ENCODE data around the gene LRRN4.

GRCh38 chr20:6040958-6041807 lies 12.7 kb downstream of the LRRN4 start:
- TF ChIP-seq CTCF (conservative IDR thresholded peaks at IDR 0.05; ENCODE audit: low read length) (no peak), EZH2phosphoT487 (IDR thresholded peaks at IDR 0.05; ENCODE audit: borderline replicate concordance) (no peak)
